Panc1 (cell line): ENCODE measurements around the gene OR3A2. TPM values are rescaled to one million over a fixed set of nuclear protein-coding genes. Genes with fewer than 3 reads are reported as not detected.

Experiments
- ATAC-seq: fragments of 200-7000 bp; cut with Tn5 transposase; 2 replicates; pipeline ENCODE4 v1.9.1; 2020; ENCODE audit warnings: mild to moderate bottlenecking, moderate library complexity
- BruUV-seq: library from RNA; stranded (reverse); fragments of 400-500 nt; replicated peaks from 2 replicates; lab custom pipeline; 2021; lab: Mats Ljungman, UMichigan
- CTCF ChIA-PET: fragments of 300-600 bp; sonication (Branson Sonifier 250); formaldehyde crosslinking; loops from one replicate; lab custom pipeline; 2022; ENCODE audit warnings: antibody characterized with exemption; lab: Charles Lee
- POLR2A ChIA-PET: fragments of 300-600 bp; sonication (Branson Sonifier 250); formaldehyde crosslinking; loops from one replicate; lab custom pipeline; 2022; ENCODE audit warnings: antibody characterized with exemption; lab: Charles Lee
- DNase-seq: peaks from one replicate; pipeline ENCODE4 v3.0.0-alpha.2; 2010; ENCODE audit warnings: low read depth, low spot score
- H3K27ac ChIP-seq: 2 replicates; pipeline ENCODE4 v1.5.1; 2011; ENCODE audit warnings: mild to moderate bottlenecking, low read length, inconsistent platforms
- H3K27me3 ChIP-seq: fragments of 200-500 bp; sonication (Bioruptor generic); 2 replicates; pipeline ENCODE4 v1.6.0; 2014; ENCODE audit warnings: low read length, inconsistent platforms; ENCODE audit not compliant: control insufficient read depth, insufficient read depth
- H3K36me3 ChIP-seq: fragments of 200-500 bp; sonication (Bioruptor generic); 2 replicates; pipeline ENCODE4 v1.5.1; 2014; ENCODE audit warnings: inconsistent platforms, mild to moderate bottlenecking, low read length, moderate library complexity; ENCODE audit not compliant: control insufficient read depth, insufficient read depth
- H3K4me1 ChIP-seq: 2 replicates; pipeline ENCODE4 v1.5.1; 2011; ENCODE audit warnings: inconsistent platforms, mild to moderate bottlenecking, low read length, moderate library complexity; ENCODE audit not compliant: control insufficient read depth, insufficient read depth
- H3K4me3 ChIP-seq, 2 experiments: 2 replicates each; pipeline ENCODE4 v1.5.1; 2011 to 2012; ENCODE audit warnings: low read depth in 2 of 2, low read length in 2 of 2, mild to moderate bottlenecking in 2 of 2, inconsistent platforms in 1 of 2, moderate library complexity in 1 of 2
- H3K9me3 ChIP-seq: fragments of 200-500 bp; sonication (Bioruptor generic); 2 replicates; pipeline ENCODE4 v1.5.1; 2014; ENCODE audit warnings: low read depth, mild to moderate bottlenecking, inconsistent platforms, low read length, moderate library complexity; ENCODE audit not compliant: control insufficient read depth, insufficient read depth
- POLR2AphosphoS5 ChIP-seq: IDR thresholded peaks from 2 replicates; pipeline ENCODE4 v1.6.1; 2012; ENCODE audit warnings: mild to moderate bottlenecking, low read depth, low read length, moderate library complexity
- SIN3A ChIP-seq: IDR thresholded peaks from 2 replicates; pipeline ENCODE4 v1.6.1; 2012; ENCODE audit warnings: low read depth, mild to moderate bottlenecking, low read length, moderate library complexity, borderline replicate concordance; ENCODE audit not compliant: insufficient read depth
- TCF7L2 ChIP-seq: IDR thresholded peaks from 2 replicates; pipeline ENCODE4 v1.6.1; 2011; ENCODE audit warnings: mild to moderate bottlenecking, low read depth, low read length, inconsistent platforms
- in situ Hi-C: cut with HindIII; loops from 2 replicates; pipeline ENCODE4 v1.10.0; 2016; ENCODE audit warnings: low sequenced_read_pairs, low pct_unique_long_range_greater_than_20kb
- intact Hi-C: fragments of 100-400 bp; cut with micrococcal nuclease; formaldehyde crosslinking; loops from one replicate; pipeline ENCODE4 v1.10.0; 2022; ENCODE audit not compliant: unreplicated experiment
- total RNA-seq: library from RNA; stranded (reverse); gene quantifications from one replicate; pipeline ENCODE4 v1.2.1, GENCODE V29; 2021; ENCODE audit not compliant: unreplicated experiment
- TF ChIP-seq, protein P1 (sequence below), 2 experiments: IDR thresholded peaks; 2 replicates each; pipeline ENCODE4 v1.6.1; 2011 to 2012; ENCODE audit warnings: low read depth in 2 of 2, control low read depth in 1 of 2, low read length in 1 of 2, mild to moderate bottlenecking in 1 of 2, moderate library complexity in 1 of 2; ENCODE audit not compliant: insufficient read depth in 1 of 2
- TF ChIP-seq, protein P2 (sequence below): fragments of 450-650 bp; IDR thresholded peaks from 2 replicates; pipeline ENCODE4 v1.5.1; 2017; ENCODE audit warnings: mild to moderate bottlenecking

OR3A2 gene
- total RNA-seq, 1 experiment from 2014 or later: not detected

DNA sequence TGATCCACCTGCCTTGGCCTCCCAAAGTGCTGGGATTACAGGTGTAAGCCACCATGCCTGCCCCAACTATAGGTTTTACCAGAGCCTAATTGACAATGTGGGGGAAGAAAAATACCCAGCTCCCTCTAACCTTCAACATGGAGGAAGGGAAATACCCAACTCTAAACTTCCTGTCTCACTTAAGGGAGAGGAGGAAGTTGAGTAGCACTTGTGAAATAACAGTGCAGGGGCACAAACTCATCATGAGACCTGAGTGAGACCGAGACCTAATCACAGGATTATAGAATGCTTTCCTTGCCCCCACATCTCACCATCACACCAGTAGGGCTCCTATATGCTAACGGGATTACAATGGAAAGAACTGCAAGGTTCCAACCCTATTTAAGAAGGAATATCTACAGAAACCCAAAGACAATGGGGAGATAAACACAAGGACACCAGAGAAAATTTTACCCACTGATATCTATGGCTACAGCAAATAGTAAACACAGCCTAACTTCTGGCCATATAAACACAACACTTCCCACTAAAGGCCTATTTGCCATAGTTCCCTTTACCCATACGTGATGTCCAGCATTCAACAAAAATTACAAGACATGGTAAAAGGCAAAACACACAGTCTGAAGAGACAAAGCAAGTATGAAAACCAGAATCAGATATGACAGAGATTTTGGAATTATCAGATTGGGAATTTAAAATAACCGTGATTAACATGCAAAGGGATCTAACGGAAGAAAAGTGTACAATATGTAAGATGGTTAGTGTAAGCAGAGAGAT is 114.8 kb downstream of the OR3A2 start:
- Histone ChIP-seq H3K4me1 (no peaks in the 10 kb centered on the region), H3K4me3 (no peak overlapping the region), H3K36me3 (no peaks in the 10 kb centered on the region), H3K27me3 (no peaks in the 10 kb centered on the region), H3K9me3 (no peaks in the 10 kb centered on the region), H3K27ac (no peak overlapping the region)
- in situ Hi-C loops: no loop called here
- intact Hi-C loops: no loop called here
- ChIA-PET CTCF (no interaction called here), POLR2A (no interaction called here)
- no peak for TF ChIP-seq TCF7L2
- TF ChIP-seq, protein P1, sequence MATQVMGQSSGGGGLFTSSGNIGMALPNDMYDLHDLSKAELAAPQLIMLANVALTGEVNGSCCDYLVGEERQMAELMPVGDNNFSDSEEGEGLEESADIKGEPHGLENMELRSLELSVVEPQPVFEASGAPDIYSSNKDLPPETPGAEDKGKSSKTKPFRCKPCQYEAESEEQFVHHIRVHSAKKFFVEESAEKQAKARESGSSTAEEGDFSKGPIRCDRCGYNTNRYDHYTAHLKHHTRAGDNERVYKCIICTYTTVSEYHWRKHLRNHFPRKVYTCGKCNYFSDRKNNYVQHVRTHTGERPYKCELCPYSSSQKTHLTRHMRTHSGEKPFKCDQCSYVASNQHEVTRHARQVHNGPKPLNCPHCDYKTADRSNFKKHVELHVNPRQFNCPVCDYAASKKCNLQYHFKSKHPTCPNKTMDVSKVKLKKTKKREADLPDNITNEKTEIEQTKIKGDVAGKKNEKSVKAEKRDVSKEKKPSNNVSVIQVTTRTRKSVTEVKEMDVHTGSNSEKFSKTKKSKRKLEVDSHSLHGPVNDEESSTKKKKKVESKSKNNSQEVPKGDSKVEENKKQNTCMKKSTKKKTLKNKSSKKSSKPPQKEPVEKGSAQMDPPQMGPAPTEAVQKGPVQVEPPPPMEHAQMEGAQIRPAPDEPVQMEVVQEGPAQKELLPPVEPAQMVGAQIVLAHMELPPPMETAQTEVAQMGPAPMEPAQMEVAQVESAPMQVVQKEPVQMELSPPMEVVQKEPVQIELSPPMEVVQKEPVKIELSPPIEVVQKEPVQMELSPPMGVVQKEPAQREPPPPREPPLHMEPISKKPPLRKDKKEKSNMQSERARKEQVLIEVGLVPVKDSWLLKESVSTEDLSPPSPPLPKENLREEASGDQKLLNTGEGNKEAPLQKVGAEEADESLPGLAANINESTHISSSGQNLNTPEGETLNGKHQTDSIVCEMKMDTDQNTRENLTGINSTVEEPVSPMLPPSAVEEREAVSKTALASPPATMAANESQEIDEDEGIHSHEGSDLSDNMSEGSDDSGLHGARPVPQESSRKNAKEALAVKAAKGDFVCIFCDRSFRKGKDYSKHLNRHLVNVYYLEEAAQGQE (IDR thresholded peaks at IDR 0.05; ENCODE audit: insufficient read depth in 1 of 2, low read depth in 2 of 2, low read length in 1 of 2): no peak
- no peak for TF ChIP-seq SIN3A
- TF ChIP-seq, protein P2, sequence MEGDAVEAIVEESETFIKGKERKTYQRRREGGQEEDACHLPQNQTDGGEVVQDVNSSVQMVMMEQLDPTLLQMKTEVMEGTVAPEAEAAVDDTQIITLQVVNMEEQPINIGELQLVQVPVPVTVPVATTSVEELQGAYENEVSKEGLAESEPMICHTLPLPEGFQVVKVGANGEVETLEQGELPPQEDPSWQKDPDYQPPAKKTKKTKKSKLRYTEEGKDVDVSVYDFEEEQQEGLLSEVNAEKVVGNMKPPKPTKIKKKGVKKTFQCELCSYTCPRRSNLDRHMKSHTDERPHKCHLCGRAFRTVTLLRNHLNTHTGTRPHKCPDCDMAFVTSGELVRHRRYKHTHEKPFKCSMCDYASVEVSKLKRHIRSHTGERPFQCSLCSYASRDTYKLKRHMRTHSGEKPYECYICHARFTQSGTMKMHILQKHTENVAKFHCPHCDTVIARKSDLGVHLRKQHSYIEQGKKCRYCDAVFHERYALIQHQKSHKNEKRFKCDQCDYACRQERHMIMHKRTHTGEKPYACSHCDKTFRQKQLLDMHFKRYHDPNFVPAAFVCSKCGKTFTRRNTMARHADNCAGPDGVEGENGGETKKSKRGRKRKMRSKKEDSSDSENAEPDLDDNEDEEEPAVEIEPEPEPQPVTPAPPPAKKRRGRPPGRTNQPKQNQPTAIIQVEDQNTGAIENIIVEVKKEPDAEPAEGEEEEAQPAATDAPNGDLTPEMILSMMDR: no peak
- TF ChIP-seq POLR2AphosphoS5: no peak
- DNase-seq: no peak
- no peak for ATAC-seq
- BruUV-seq: no TSS peak

DNA sequence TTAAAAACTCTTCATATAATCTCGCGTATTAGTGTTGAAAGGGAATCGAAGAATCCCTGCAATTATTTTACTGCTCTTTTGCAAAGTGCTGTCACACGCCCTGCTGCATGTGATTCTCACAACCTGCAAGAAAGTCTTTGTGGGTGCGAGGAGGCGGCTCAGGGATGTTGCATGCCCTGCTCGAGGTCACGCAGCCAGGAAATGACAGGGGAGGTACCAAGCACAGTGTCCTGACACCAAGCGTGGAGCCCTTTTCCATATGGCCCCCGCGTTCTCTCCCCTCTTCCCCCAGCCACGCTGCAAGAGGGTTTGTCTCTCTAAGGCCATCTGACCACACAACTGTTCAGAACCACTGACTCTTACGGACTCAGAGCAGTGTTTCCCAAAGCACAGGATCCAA is 125.5 kb downstream of the OR3A2 start:
- peaks cover 2% of the 10 kb centered on the region for H3K27me3 ChIP-seq
- no TSS peak for BruUV-seq
- CTCF ChIA-PET: no interaction called here
- H3K4me1 ChIP-seq: no peaks in the 10 kb centered on the region
- no peak for ATAC-seq
- intact Hi-C loops (no loop called here), in situ Hi-C loops (no loop called here)
- DNase-seq: no peak
- H3K36me3 ChIP-seq: no peaks in the 10 kb centered on the region
- no peak overlapping the region for H3K4me3 ChIP-seq
- TF ChIP-seq, protein P1 (IDR thresholded peaks at IDR 0.05; ENCODE audit: insufficient read depth in 1 of 2, low read depth in 2 of 2, low read length in 1 of 2): no peak
- TF ChIP-seq TCF7L2 (no peak), SIN3A (no peak), POLR2AphosphoS5 (no peak)
- TF ChIP-seq, protein P2: no peak
- POLR2A ChIA-PET: no interaction called here
- no peak overlapping the region for H3K27ac ChIP-seq
- no peaks in the 10 kb centered on the region for H3K9me3 ChIP-seq
